Memory B cell (primary cell): ENCODE measurements around the gene SEC24C.
"Not testable (repeated sequence)": the region's sequence is repeated elsewhere in the genome, so short reads cannot be mapped to it uniquely, and the experiment has no call there.

Source experiments
- ATAC-seq: fragments of 150-1000 bp; cut with Tn5 transposase; 2 replicates; pipeline ENCODE4 v1.10.0; 2021; ENCODE audit warnings: low read depth, mild to moderate bottlenecking, moderate library complexity
- DNase-seq, 2 donors: peaks; one replicate each; pipeline ENCODE4 v3.0.0; 2022; ENCODE audit warnings: low spot score in 2 of 2
- H3K27ac Mint-ChIP-seq: one replicate; pipeline ENCODE4 v1.8.0; 2022; ENCODE audit warnings: mild to moderate bottlenecking, moderate library complexity, mixed read lengths
- H3K27me3 Mint-ChIP-seq: one replicate; pipeline ENCODE4 v1.8.0; 2022; ENCODE audit warnings: mixed read lengths
- H3K36me3 Mint-ChIP-seq: one replicate; pipeline ENCODE4 v1.8.0; 2022; ENCODE audit warnings: mild to moderate bottlenecking, mixed read lengths
- H3K4me1 Mint-ChIP-seq: one replicate; pipeline ENCODE4 v1.8.0; 2022; ENCODE audit warnings: mixed read lengths
- H3K4me3 Mint-ChIP-seq: one replicate; pipeline ENCODE4 v1.8.0; 2022; ENCODE audit warnings: mild to moderate bottlenecking, moderate library complexity, mixed read lengths
- H3K9me3 Mint-ChIP-seq: one replicate; pipeline ENCODE4 v1.8.0; 2022; ENCODE audit warnings: mixed read lengths

SEC24C gene

DNA sequence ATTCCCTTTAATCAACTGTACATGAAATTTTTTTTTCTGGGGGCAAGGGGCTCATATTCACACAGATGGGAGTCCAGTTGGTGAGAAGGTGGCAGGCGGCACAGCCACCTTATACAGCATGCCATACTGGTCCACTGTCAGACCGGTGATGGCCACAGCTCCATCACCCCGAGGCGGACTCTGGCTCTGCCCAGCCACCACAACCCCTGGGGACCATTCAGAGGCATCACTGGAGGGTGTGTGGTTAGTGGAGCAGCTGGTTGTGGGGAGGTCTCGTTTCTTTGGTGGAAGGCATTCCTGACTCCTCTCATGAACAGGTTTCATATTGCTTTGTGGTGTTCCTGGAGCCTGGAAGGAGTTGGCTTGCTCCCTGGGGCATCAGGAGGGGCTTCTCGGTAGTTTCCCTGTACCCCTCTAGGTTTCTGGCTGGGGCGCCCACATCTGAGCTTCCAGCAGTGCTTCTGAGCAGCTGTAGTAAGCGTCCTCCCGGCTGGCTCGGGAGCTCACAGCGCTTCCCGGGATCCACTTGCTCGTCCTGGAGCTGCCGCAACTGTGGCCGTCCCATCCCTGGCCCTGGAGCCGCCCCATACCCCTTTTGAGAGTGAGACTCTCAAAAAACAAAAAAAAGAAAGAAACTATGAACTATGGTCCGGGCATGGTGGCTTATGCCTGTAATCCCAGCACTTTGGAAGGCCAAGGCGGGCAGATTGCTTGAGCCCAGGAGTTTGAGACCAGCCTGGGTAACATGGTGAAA lies 3.5 kb upstream of the SEC24C start:
- not testable (repeated sequence) for H3K27me3 Mint-ChIP-seq, H3K27ac Mint-ChIP-seq, H3K36me3 Mint-ChIP-seq, H3K9me3 Mint-ChIP-seq, ATAC-seq, H3K4me3 Mint-ChIP-seq, DNase-seq
- peaks cover 11% of the 10 kb centered on the region for H3K4me1 Mint-ChIP-seq

DNA sequence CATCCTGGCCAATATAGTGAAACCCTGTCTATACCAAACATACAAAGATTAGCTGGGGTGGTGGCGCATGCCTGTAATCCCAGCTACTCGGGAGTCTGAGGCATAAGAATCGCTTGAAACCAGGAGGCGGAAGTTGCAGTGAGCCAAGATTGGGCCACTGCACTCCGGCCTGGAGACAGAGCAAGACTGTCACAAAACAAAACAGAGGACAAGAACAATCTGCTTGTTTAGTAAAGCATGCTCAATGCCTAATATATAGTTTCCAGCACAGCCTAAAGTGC lies 1.8 kb upstream of the SEC24C start:
- Mint-ChIP-seq H3K9me3 (no peaks in the 10 kb centered on the region), H3K27me3 (no peaks in the 10 kb centered on the region), H3K36me3 (peaks cover 1% of the 10 kb centered on the region), H3K27ac (no peak overlapping the region), H3K4me3 (no peak overlapping the region), H3K4me1 (peaks cover 18% of the 10 kb centered on the region)
- ATAC-seq (no peak), DNase-seq (no peak)

DNA sequence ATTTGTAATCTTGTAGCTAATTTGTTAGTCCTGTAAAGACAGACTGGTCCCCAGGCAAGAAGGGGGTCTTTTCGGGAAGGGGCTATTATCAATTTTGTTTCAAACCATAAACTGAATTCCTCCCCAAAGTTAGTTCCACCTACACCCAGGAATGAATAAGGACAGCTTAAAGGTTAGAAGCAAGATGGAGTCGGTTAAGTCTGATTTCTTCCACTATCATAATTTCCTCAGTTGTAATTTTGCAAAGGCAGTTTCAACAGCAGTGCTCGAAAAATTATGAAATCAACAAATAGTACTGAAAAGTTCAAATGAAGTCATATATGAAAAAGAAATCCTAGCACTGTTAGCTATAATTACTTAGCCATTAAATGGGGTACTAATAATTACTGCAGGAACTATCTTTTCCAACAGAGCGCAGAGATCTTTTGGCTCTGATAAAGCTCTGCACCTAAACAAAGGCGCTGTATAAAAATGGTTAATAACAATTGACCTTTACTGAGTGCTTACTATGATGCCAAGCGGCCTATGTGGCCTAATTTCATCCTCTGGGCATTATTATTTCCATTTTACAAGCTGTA lies 756 bp upstream of the SEC24C start:
- Mint-ChIP-seq H3K4me1 (peaks cover 18% of the 10 kb centered on the region), H3K36me3 (peaks cover 1% of the 10 kb centered on the region), H3K9me3 (no peaks in the 10 kb centered on the region), H3K27ac (peak overlapping the region; percentile 100), H3K4me3 (peak overlapping the region; percentile 100), H3K27me3 (no peaks in the 10 kb centered on the region)
- DNase-seq (no peak), ATAC-seq (no peak)

DNA sequence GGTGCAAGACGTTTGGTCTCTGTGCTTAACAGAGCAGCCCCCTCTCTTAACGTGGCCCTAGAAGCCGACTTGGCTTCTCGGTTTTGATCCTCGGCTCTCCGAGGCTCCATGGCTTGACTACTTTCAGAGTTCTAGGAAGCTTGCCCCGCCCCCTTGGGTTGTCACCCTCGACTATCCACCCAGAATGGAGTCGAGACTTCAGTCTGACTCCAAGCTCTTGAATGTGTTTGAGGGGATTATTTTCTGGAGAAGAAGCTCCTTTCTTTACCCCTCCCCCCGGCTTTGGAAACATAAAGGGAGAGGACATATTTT lies 448 bp downstream of the SEC24C start:
- ATAC-seq = peak; percentile 4
- peak overlapping the region; percentile 100 for H3K27ac Mint-ChIP-seq
- no peaks in the 10 kb centered on the region for H3K9me3 Mint-ChIP-seq
- no peak for DNase-seq
- peaks cover 23% of the 10 kb centered on the region for H3K4me1 Mint-ChIP-seq
- peaks cover 6% of the 10 kb centered on the region for H3K36me3 Mint-ChIP-seq
- no peaks in the 10 kb centered on the region for H3K27me3 Mint-ChIP-seq
- peak overlapping the region; percentile 100 for H3K4me3 Mint-ChIP-seq

DNA sequence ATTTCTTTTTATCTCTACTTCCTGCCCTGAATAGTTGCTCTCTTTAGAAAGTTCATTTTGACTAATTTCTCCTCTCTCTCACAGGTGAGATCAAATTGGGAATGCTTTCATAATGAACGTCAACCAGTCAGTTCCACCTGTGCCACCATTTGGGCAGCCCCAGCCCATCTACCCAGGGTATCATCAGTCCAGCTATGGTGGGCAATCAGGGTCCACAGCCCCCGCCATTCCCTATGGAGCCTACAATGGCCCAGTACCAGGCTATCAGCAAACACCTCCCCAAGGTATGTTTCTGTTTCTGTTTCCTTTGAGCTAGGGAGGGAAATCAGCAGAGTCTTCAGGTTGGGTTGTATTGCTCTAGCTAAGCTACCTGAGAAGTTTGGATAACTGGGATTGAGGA lies 2.5 kb downstream of the SEC24C start:
- H3K27ac Mint-ChIP-seq = no peak overlapping the region
- no peaks in the 10 kb centered on the region for H3K27me3 Mint-ChIP-seq
- peaks cover 35% of the 10 kb centered on the region for H3K4me1 Mint-ChIP-seq
- peaks cover 18% of the 10 kb centered on the region for H3K36me3 Mint-ChIP-seq
- H3K4me3 Mint-ChIP-seq = no peak overlapping the region
- ATAC-seq (no peak), DNase-seq (no peak)
- no peaks in the 10 kb centered on the region for H3K9me3 Mint-ChIP-seq

DNA sequence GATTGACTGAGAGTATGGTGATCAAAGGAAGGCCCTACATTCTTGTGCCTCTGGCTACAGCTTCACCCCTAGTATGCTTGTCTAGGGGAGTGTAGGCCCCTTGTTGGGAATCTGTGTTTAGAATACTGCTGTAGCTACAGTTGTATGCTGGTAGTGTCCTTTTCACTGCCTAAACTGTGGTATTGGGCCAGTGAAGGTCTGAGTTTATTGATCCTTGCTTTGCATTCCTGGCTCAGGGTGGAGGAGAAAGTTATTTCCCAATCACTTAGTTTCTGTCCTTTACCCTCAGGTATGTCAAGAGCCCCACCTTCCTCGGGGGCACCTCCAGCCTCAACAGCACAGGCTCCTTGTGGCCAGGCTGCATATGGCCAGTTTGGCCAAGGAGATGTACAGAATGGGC lies 6.6 kb downstream of the SEC24C start:
- H3K4me1 Mint-ChIP-seq = peaks cover 28% of the 10 kb centered on the region
- no peaks in the 10 kb centered on the region for H3K27me3 Mint-ChIP-seq

DNA sequence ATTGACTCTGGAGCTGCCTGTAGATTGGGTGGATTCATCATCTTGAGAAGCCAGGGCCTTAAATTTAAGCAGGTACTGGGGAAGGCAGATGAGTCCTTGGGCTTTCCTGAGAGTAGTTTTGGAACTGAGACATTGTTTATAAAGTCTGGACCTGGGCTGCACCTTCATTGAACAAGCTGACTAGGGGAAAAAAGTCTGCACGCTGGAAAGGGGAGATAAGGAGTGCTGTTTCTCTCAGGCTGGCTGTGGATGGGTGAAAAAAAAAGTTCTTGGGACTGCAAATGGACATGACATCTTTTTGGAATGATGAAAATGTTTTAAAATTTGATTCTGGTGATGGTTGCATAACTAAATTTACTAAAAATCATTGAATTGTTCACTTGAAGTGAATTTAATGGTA lies 12.0 kb downstream of the SEC24C start:
- Mint-ChIP-seq H3K36me3 (peaks cover 29% of the 10 kb centered on the region), H3K27ac (peak overlapping the region; percentile 45), H3K4me3 (no peak overlapping the region), H3K9me3 (no peaks in the 10 kb centered on the region), H3K27me3 (no peaks in the 10 kb centered on the region), H3K4me1 (peaks cover 12% of the 10 kb centered on the region)
- no peak for DNase-seq
- no peak for ATAC-seq

More for the DNA sequence above, 6.6 kb downstream of the SEC24C start:
- Mint-ChIP-seq H3K4me3 (no peak overlapping the region), H3K9me3 (no peaks in the 10 kb centered on the region), H3K36me3 (peaks cover 28% of the 10 kb centered on the region), H3K27ac (no peak overlapping the region)
- no peak for ATAC-seq
- DNase-seq = no peak

DNA sequence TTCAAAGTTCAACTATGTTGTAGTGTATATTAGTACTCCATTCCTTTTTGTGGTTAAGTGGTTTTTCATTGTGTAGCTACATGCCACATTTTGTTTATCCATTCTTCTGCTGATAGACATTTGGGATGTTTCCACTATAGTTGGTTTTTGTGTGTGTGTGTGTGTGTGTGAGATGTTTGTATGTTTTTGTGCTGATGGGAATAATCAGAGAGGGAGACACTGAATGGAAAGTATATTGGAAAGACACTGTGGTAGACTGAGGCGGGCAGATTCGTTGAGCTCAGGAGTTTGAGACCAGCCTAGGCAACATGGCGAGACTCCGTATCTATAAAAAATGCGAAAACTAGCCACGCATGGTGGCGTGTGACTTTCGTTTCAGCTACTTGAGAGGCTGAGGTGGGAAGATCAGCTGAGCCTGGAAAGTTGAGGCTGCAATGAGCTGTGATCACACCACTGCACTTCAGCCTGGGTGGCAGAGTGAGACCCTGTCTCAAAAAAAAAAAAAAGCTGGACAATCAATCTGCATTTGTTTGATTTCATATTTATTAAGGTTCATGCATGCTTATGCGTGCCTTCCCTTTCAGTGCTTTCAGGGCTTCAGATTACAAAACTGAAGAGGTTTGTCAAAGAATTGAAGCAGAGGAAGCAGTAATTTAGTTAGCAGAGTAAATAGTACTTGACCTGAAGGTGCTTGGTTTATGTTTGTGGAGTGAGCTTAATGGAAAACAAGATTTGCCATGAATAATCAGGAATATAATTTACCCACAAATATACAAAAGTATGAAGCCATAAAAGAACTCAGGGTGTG lies 14.7 kb downstream of the SEC24C start:
- Mint-ChIP-seq H3K9me3 (no peaks in the 10 kb centered on the region), H3K4me3 (peak overlapping the region; percentile 6), H3K36me3 (peaks cover 36% of the 10 kb centered on the region), H3K4me1 (peaks cover 19% of the 10 kb centered on the region), H3K27me3 (no peaks in the 10 kb centered on the region), H3K27ac (peak overlapping the region; percentile 77)
- DNase-seq (no peak), ATAC-seq (no peak)

DNA sequence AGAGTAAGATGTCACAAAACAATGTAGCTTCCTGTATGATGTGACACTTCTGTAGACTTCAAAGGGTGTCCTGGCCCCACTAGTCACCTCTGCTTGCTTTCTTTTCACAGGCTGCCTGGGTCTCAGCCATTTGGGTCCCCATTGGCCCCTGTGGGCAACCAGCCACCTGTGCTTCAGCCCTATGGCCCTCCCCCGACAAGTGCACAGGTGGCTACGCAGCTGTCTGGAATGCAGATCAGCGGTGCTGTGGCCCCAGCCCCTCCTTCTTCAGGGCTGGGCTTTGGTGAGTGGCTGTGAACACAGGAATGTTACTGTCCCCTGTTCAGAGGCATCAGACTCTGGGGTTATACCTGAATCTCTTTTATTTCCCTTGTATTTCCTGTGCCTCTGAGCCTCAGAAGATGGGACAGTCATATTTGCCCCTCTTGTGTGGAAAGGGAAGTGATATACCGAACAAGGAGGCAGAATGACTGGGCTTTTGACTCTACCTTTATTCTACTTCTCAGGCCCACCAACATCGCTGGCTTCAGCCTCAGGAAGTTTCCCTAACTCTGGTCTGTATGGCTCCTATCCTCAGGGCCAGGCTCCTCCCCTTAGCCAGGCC lies 15.4 kb downstream of the SEC24C start:
- ATAC-seq (peak; percentile 63), DNase-seq (no peak)
- H3K9me3 Mint-ChIP-seq = no peaks in the 10 kb centered on the region
- no peak overlapping the region for H3K4me3 Mint-ChIP-seq
- no peaks in the 10 kb centered on the region for H3K27me3 Mint-ChIP-seq
- peaks cover 35% of the 10 kb centered on the region for H3K36me3 Mint-ChIP-seq
- H3K27ac Mint-ChIP-seq = peak overlapping the region; percentile 77
- peaks cover 19% of the 10 kb centered on the region for H3K4me1 Mint-ChIP-seq

DNA sequence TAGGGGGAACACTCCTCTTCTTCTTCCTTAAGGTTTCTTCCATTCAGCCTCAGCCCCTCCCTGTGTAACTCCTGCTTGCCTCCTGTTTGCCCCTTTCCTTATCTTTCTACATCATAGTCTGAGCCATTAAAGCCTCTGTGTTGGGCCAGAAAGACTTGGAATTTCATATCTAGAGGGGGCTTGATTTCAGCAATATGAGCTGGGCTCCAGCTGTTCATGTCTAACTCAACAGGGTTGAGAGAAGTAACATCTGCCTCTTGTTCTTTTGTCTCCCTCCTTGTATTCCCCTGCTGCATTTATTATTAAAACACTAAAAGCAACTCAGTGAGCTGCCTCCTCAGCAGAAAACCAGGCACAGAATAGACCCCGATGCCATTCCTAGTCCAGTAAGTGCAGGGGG lies 17.6 kb downstream of the SEC24C start:
- peaks cover 45% of the 10 kb centered on the region for H3K36me3 Mint-ChIP-seq
- peaks cover 16% of the 10 kb centered on the region for H3K4me1 Mint-ChIP-seq
- ATAC-seq (no peak), DNase-seq (no peak)
- H3K4me3 Mint-ChIP-seq = no peak overlapping the region
- H3K27me3 Mint-ChIP-seq = no peaks in the 10 kb centered on the region
- no peak overlapping the region for H3K27ac Mint-ChIP-seq
- H3K9me3 Mint-ChIP-seq = no peaks in the 10 kb centered on the region

DNA sequence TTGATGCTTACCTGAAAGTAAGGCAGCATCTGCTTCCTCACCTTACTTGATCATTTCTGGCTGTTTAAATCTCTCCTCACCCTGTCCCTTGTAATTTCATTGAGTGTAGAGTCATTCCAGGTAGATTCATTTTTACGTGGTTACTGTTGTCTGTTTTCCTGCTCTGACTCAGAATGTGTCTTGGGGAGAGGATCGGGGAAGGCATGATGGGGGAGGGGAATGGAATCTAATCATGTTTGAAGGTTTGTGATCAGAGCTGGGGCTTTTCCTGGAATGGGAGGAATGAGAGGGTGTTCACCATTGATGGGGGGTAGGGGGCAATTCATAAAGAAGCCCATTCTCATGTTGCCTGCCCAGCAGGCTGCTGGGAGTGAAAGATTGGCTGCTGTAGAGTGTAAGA lies 18.7 kb downstream of the SEC24C start:
- DNase-seq (no peak), ATAC-seq (no peak)
- Mint-ChIP-seq H3K36me3 (peaks cover 51% of the 10 kb centered on the region), H3K9me3 (no peaks in the 10 kb centered on the region), H3K27me3 (no peaks in the 10 kb centered on the region), H3K4me1 (peaks cover 16% of the 10 kb centered on the region), H3K27ac (peak overlapping the region; percentile 62), H3K4me3 (no peak overlapping the region)

DNA sequence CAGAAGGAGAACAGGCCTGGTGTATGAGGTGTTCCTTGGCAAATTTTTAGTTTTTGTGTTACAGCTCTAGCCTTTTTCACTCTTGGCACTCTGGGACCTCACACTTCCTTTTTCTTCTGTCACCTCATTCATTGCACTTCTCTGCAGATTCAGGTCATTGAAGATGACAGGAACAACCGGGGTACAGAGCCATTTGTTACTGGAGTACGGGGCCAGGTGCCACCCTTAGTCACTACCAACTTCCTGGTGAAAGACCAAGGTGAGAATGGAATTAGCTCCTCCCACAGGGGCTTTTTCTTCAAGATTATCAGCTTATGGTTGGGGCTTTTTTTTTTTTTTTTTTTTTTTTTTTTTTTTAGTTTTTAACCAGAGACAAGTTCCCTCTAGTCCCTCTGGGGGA lies 19.2 kb downstream of the SEC24C start:
- DNase-seq (no peak), ATAC-seq (peak; percentile 76)
- peaks cover 52% of the 10 kb centered on the region for H3K36me3 Mint-ChIP-seq
- peaks cover 17% of the 10 kb centered on the region for H3K4me1 Mint-ChIP-seq
- no peak overlapping the region for H3K4me3 Mint-ChIP-seq
- peak overlapping the region; percentile 62 for H3K27ac Mint-ChIP-seq
- no peaks in the 10 kb centered on the region for H3K9me3 Mint-ChIP-seq
- H3K27me3 Mint-ChIP-seq = no peaks in the 10 kb centered on the region

DNA sequence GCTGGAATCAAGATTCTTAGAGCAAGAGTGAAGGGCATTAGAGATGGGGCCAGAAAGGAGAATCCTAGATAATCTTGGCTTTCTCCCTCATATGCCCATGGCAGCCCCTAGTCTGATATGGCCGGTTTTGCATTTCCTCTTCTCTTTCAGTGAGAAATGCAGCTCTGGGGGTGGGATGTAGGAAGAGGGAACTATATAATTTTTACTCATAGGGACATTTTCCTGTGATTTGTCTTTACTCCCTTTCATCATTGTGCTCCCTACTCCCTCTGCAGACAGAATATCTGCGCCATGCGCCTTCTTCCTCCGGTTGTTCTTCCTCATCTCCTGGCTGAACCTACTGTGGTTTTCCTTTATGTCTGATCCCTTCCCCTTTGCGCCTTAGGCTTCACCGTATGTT lies 20.9 kb downstream of the SEC24C start:
- ATAC-seq (no peak), DNase-seq (no peak)
- Mint-ChIP-seq H3K4me3 (no peak overlapping the region), H3K27ac (no peak overlapping the region), H3K27me3 (no peaks in the 10 kb centered on the region), H3K4me1 (peaks cover 25% of the 10 kb centered on the region), H3K9me3 (no peaks in the 10 kb centered on the region), H3K36me3 (peaks cover 56% of the 10 kb centered on the region)

DNA sequence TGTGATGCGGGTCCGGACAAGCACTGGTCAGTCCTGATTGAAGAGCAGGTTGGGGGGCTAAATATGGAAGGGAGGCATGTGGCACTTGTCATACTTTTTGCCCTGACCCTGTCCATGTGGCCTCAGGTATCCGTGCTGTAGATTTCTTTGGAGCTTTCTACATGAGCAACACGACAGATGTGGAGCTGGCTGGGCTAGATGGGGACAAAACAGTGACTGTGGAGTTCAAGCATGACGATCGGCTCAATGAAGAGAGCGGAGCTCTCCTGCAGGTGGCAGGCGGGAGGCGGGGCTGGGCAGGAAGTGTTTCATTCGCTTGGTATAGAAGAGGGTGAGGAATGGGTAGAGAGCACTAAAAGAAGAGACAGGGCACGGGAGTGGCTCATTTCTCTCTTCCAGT lies 24.7 kb downstream of the SEC24C start:
- H3K9me3 Mint-ChIP-seq = no peaks in the 10 kb centered on the region
- peaks cover 37% of the 10 kb centered on the region for H3K36me3 Mint-ChIP-seq
- no peaks in the 10 kb centered on the region for H3K27me3 Mint-ChIP-seq
- DNase-seq = peak; percentile 49 to 52
- H3K4me3 Mint-ChIP-seq = peak overlapping the region; percentile 62
- peaks cover 27% of the 10 kb centered on the region for H3K4me1 Mint-ChIP-seq
- H3K27ac Mint-ChIP-seq = peak overlapping the region; percentile 56
- ATAC-seq = peak; percentile 49
